ENCODE results near the gene ZNF473.
"Not testable (repeated sequence)": the region's sequence is repeated elsewhere in the genome, so short reads cannot be mapped to it uniquely, and the experiment has no call there.

- TF ChIP-seq CTCF (conservative IDR thresholded peaks at IDR 0.05; ENCODE audit: low read length); EZH2phosphoT487 (IDR thresholded peaks at IDR 0.05; ENCODE audit: borderline replicate concordance, low read depth, low read length): not testable (repeated sequence)
These were observed 49.3 kb downstream of the ZNF473 start for GRCh38 chr19:50075076-50075475.
